ENCODE results near the gene UHRF2.

GRCh38 chr9:6449645-6450044 is 36.6 kb downstream of the UHRF2 start:
- no peak for TF ChIP-seq POLR2AphosphoS5 (IDR thresholded peaks at IDR 0.05; ENCODE audit: low read depth, low read length)
- no peak for TF ChIP-seq POLR2A (IDR thresholded peaks at IDR 0.05; ENCODE audit: low read depth, low read length)
- no peak for TF ChIP-seq TAF1 (IDR thresholded peaks at IDR 0.05; ENCODE audit: low read depth, low read length)
- no peak for TF ChIP-seq POU2F2 (IDR thresholded peaks at IDR 0.05; ENCODE audit: low read depth, low read length)
- no peak for TF ChIP-seq SPI1 (IDR thresholded peaks at IDR 0.05; ENCODE audit: low read depth, low read length)
- TF ChIP-seq PAX5 (IDR thresholded peaks at IDR 0.05; ENCODE audit: insufficient read depth, low read length, severe bottlenecking): no peak
